H1 (cell line): ENCODE measurements around the gene COL25A1. TPM values are rescaled to one million over a fixed set of nuclear protein-coding genes. Genes with fewer than 3 reads are reported as not detected.

Source experiments
- CTCF ChIA-PET: fragments of 300-600 bp; sonication (Branson Sonifier 250); formaldehyde crosslinking; loops from one replicate; lab custom pipeline; 2021; ENCODE audit not compliant: partially characterized antibody; lab: Charles Lee
- POLR2A ChIA-PET: fragments of 300-600 bp; sonication (Branson Sonifier 250); formaldehyde crosslinking; loops from one replicate; lab custom pipeline; 2021; ENCODE audit warnings: inconsistent platforms; ENCODE audit not compliant: partially characterized antibody; lab: Charles Lee
- DNase-seq, 2 experiments: peaks; one replicate each; pipeline versions ENCODE4 v3.0.0 to v3.0.0-alpha.2; 2010 to 2022; ENCODE audit warnings: low spot score in 2 of 2, low read depth in 1 of 2, mixed read lengths in 1 of 2
- FAIRE-seq: peaks from 2 replicates; lab custom pipeline; 2011; peaks lifted over from hg19 to GRCh38; lab: Jason Lieb, UNC
- H2AFZ ChIP-seq: 2 replicates; pipeline ENCODE4 v1.8.1; 2012; ENCODE audit warnings: low read length, inconsistent platforms
- H2AK5ac ChIP-seq: 2 replicates; pipeline ENCODE4 v1.6.1; 2013; ENCODE audit warnings: low read depth, low read length
- H2BK120ac ChIP-seq: replicated peaks from 2 replicates; pipeline ENCODE3; 2013; ENCODE audit warnings: low read depth, low read length, inconsistent platforms
- H2BK12ac ChIP-seq: 2 replicates; pipeline ENCODE4 v1.6.1; 2013; ENCODE audit warnings: low read depth, low read length
- H2BK15ac ChIP-seq: 2 replicates; pipeline ENCODE4 v1.6.1; 2013; ENCODE audit warnings: low read length
- H2BK20ac ChIP-seq: 2 replicates; pipeline ENCODE4 v1.6.1; 2013; ENCODE audit warnings: low read length
- H2BK5ac ChIP-seq: 2 replicates; pipeline ENCODE4 v1.6.1; 2013; ENCODE audit warnings: low read depth, low read length
- H3K14ac ChIP-seq: 2 replicates; pipeline ENCODE4 v1.6.1; 2013; ENCODE audit warnings: inconsistent platforms; ENCODE audit not compliant: insufficient read length
- H3K18ac ChIP-seq: 2 replicates; pipeline ENCODE4 v1.6.1; 2013; ENCODE audit warnings: low read length; ENCODE audit errors: extremely low read depth
- H3K23ac ChIP-seq: 2 replicates; pipeline ENCODE4 v1.6.1; 2013; ENCODE audit warnings: inconsistent platforms; ENCODE audit not compliant: insufficient read length
- H3K23me2 ChIP-seq: 2 replicates; pipeline ENCODE4 v1.6.1; 2013; ENCODE audit warnings: low read depth, low read length
- H3K27ac ChIP-seq: 2 replicates; pipeline ENCODE4 v1.6.1; 2011; ENCODE audit warnings: low read depth, low read length, inconsistent platforms
- H3K27me3 ChIP-seq, 4 experiments: replicated peaks in 1 of 4; 1 replicate in 1 of 4; 2 replicates in 3 of 4; pipeline versions ENCODE4 v1.6.1 to v1.8.1; 2011 to 2013; ENCODE audit warnings: low read length in 3 of 4, mild to moderate bottlenecking in 3 of 4, inconsistent platforms in 2 of 4, mixed read lengths in 2 of 4, moderate library complexity in 1 of 4; ENCODE audit not compliant: control insufficient read depth in 3 of 4, insufficient read depth in 3 of 4; ENCODE audit errors: extremely low read depth in 1 of 4
- H3K36me3 ChIP-seq, 4 experiments: 2 replicates each; pipeline versions ENCODE4 v1.6.1 to v1.8.1; 2011 to 2013; ENCODE audit warnings: mild to moderate bottlenecking in 4 of 4, low read length in 3 of 4, moderate library complexity in 2 of 4, control low read depth in 1 of 4, inconsistent platforms in 1 of 4; ENCODE audit not compliant: insufficient read depth in 4 of 4, control insufficient read depth in 2 of 4
- H3K4ac ChIP-seq: replicated peaks from 2 replicates; pipeline ENCODE3; 2013; ENCODE audit warnings: low read length, low read depth, mixed read lengths, inconsistent platforms; ENCODE audit not compliant: insufficient read length
- H3K4me1 ChIP-seq, 4 experiments: replicated peaks in 1 of 4; 1 replicate in 1 of 4; 2 replicates in 3 of 4; pipeline versions ENCODE4 v1.6.1 to v1.8.1; 2011 to 2013; ENCODE audit warnings: low read length in 3 of 4, inconsistent platforms in 2 of 4, mixed read lengths in 1 of 4; ENCODE audit not compliant: insufficient read depth in 4 of 4, control insufficient read depth in 3 of 4
- H3K4me2 ChIP-seq, 2 experiments: 2 replicates each; pipeline versions ENCODE4 v1.6.1 to v1.8.1; 2011 to 2013; ENCODE audit warnings: low read depth in 2 of 2, low read length in 2 of 2, control low read depth in 1 of 2, inconsistent platforms in 1 of 2, mild to moderate bottlenecking in 1 of 2; ENCODE audit not compliant: insufficient read depth in 1 of 2
- H3K4me3 ChIP-seq, 4 experiments: fragments of 200-600, 300-600 bp in 1 of 4; sonication (generic), shearing (Covaris generic), sonication (Bioruptor Twin) in 1 of 4; 2 replicates each; pipeline versions ENCODE4 v1.5.1 to v1.8.1; 2011 to 2016; ENCODE audit warnings: low read length in 4 of 4, low read depth in 3 of 4, control low read depth in 2 of 4, inconsistent platforms in 2 of 4, mild to moderate bottlenecking in 2 of 4, mixed read lengths in 1 of 4, moderate library complexity in 1 of 4; ENCODE audit not compliant: insufficient read depth in 2 of 4; ENCODE audit errors: extremely low read depth in 1 of 4
- H3K56ac ChIP-seq: replicated peaks from 2 replicates; pipeline ENCODE3; 2013; ENCODE audit warnings: low read depth, mild to moderate bottlenecking, mixed read lengths, low read length, inconsistent platforms; ENCODE audit not compliant: insufficient read length
- H3K79me1 ChIP-seq: 2 replicates; pipeline ENCODE4 v1.6.1; 2013; ENCODE audit warnings: low read depth, low read length, control low read depth
- H3K79me2 ChIP-seq, 2 experiments: 2 replicates each; pipeline versions ENCODE4 v1.6.1 to v1.8.1; 2012 to 2013; ENCODE audit warnings: low read length in 2 of 2, mild to moderate bottlenecking in 2 of 2, inconsistent platforms in 1 of 2; ENCODE audit not compliant: insufficient read depth in 2 of 2, control insufficient read depth in 1 of 2
- H3K9ac ChIP-seq, 4 experiments: replicated peaks in 1 of 4; 1 replicate in 1 of 4; 2 replicates in 3 of 4; pipeline versions ENCODE4 v1.6.1 to v1.8.1; 2011 to 2013; ENCODE audit warnings: low read depth in 3 of 4, low read length in 3 of 4, control low read depth in 2 of 4, mild to moderate bottlenecking in 2 of 4, moderate library complexity in 2 of 4, inconsistent platforms in 1 of 4; ENCODE audit errors: extremely low read depth in 1 of 4
- H3K9me3 ChIP-seq, 2 experiments: 2 replicates each; pipeline versions ENCODE4 v1.6.1 to v1.8.1; 2012 to 2013; ENCODE audit warnings: mild to moderate bottlenecking in 2 of 2, moderate library complexity in 2 of 2, control low read depth in 1 of 2, inconsistent platforms in 1 of 2, low read depth in 1 of 2, low read length in 1 of 2, mixed read lengths in 1 of 2; ENCODE audit not compliant: insufficient read depth in 2 of 2
- H4K20me1 ChIP-seq, 2 experiments: replicated peaks in 1 of 2; 2 replicates each; pipeline versions ENCODE3 to v1.8.1; 2011 to 2013; ENCODE audit warnings: inconsistent platforms in 2 of 2, low read length in 2 of 2, mild to moderate bottlenecking in 1 of 2; ENCODE audit not compliant: insufficient read depth in 2 of 2, control insufficient read depth in 1 of 2
- H4K5ac ChIP-seq: 2 replicates; pipeline ENCODE4 v1.6.1; 2013; ENCODE audit warnings: low read length, low read depth, mixed read lengths, inconsistent platforms; ENCODE audit not compliant: insufficient read length
- H4K8ac ChIP-seq: 2 replicates; pipeline ENCODE4 v1.8.0; 2013; ENCODE audit warnings: mild to moderate bottlenecking, moderate library complexity, low read length, inconsistent platforms; ENCODE audit not compliant: insufficient read depth; ENCODE audit errors: extremely low read depth
- H4K91ac ChIP-seq: replicated peaks from 2 replicates; pipeline ENCODE3; 2013; ENCODE audit warnings: low read length, mixed read lengths, inconsistent platforms; ENCODE audit not compliant: insufficient read length
- JUN ChIP-seq: IDR thresholded peaks from 2 replicates; pipeline ENCODE4 v1.6.1; 2011; ENCODE audit warnings: low read depth, mild to moderate bottlenecking, improper control_type of control experiment, low read length
- PHF8 ChIP-seq: fragments of 200-600 bp; sonication (generic); conservative IDR thresholded peaks from 2 replicates; pipeline ENCODE4 v1.7.1; 2012; ENCODE audit warnings: low read depth, mild to moderate bottlenecking, inconsistent platforms, low read length, moderate library complexity
- POLR2A ChIP-seq, 2 experiments: IDR thresholded peaks; 1 replicate in 1 of 2; 2 replicates in 1 of 2; pipeline ENCODE4 v1.6.1; 2011; ENCODE audit warnings: low read depth in 2 of 2, low read length in 2 of 2, mild to moderate bottlenecking in 2 of 2; ENCODE audit errors: control extremely low read depth in 1 of 2
- POLR2AphosphoS5 ChIP-seq: IDR thresholded peaks from 2 replicates; pipeline ENCODE4 v1.6.1; 2011; ENCODE audit warnings: low read depth, low read length
- RBBP5 ChIP-seq: IDR thresholded peaks from 2 replicates; pipeline ENCODE4 v1.7.1; 2012; ENCODE audit warnings: low read depth, mild to moderate bottlenecking, inconsistent platforms, low read length, moderate library complexity, borderline replicate concordance
- TBP ChIP-seq: IDR thresholded peaks from 2 replicates; pipeline ENCODE4 v1.6.1; 2011; ENCODE audit warnings: low read depth, low read length, improper control_type of control experiment
- TEAD4 ChIP-seq: IDR thresholded peaks from 2 replicates; pipeline ENCODE4 v1.6.1; 2012; ENCODE audit warnings: low read depth, low read length, inconsistent platforms, mixed read lengths
- YY1 ChIP-seq: IDR thresholded peaks from 2 replicates; pipeline ENCODE4 v1.6.1; 2011; ENCODE audit warnings: low read depth, mild to moderate bottlenecking, low read length
- WGBS, 2 experiments: shearing (Covaris generic) in 1 of 2; methylation state at CpG; one replicate each; pipeline versions ENCODE4 v1.1.6 to v1.1.7; 2013 to 2015; ENCODE audit warnings: low lambda C conversion rate in 2 of 2, mixed read lengths in 2 of 2, inconsistent platforms in 1 of 2, low coverage in 1 of 2, missing lambda C conversion rate in 1 of 2; ENCODE audit not compliant: insufficient replicate concordance in 2 of 2, insufficient coverage in 1 of 2, insufficient read length in 1 of 2; ENCODE audit errors: extremely low coverage in 1 of 2, missing lambda C conversion rate in 1 of 2; 5-methylcytosine and 5-hydroxymethylcytosine counted together
- polyA plus RNA-seq, 7 experiments: library from polyadenylated mRNA; depleted of rRNA in 3 of 7; stranded (reverse) in 5 of 7; unstranded in 2 of 7; fragments of >200 nt in 5 of 7; fragments of 200-250 nt in 2 of 7; gene quantifications; 1 replicate in 5 of 7; 2 replicates in 1 of 7; 4 replicates in 1 of 7; pipeline versions ENCODE4 v1.2.1 to v1.2.3, GENCODE V29; 2011 to 2013; ENCODE audit warnings: missing spikeins in 2 of 7, mixed read lengths in 2 of 7
- total RNA-seq: library from RNA; stranded (reverse); fragmentation: NEBNext Ultra II Directional; extraction: Animal tissue kit (Norgen Biotek cat#: 25700); gene quantifications from 2 replicates; pipeline ENCODE4 v1.2.1, GENCODE V29; 2021
- TF ChIP-seq, protein P1 (sequence below): IDR thresholded peaks from 2 replicates; pipeline ENCODE4 v1.6.1; 2012; ENCODE audit warnings: inconsistent platforms
- TF ChIP-seq, protein P2 (sequence below): IDR thresholded peaks from 2 replicates; pipeline ENCODE4 v1.6.1; 2012; ENCODE audit warnings: inconsistent platforms

Gene COL25A1
- total and polyA plus RNA-seq, 2 of the 8 experiments (the other 6 are each of a cell fraction or from before 2014, with no cell fraction given), result 1.1 to 8.3 TPM

DNA sequence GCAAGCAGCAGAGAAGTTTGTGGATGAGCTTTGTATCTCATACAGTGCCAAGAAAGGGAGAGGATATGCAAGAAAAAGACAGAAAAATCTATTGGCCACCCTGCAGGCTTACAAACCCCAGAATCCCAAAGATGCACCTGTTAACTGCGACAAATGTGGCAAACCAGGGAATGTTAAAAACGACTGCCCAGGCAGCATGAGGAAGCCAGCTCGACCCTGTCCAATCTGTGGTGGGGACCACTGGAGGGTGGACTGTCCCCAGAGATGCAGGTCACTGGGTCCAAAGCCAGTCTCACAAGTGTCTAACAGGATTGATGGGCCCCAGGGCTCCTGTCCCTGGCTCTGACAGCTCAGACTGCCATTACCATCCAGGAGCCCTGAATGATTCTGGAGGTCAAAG lies 12.9 kb upstream of the COL25A1 start:
- Histone ChIP-seq H2BK20ac (no peak overlapping the region), H3K14ac (no peak overlapping the region), H3K27me3 (no peaks in the 10 kb centered on the region), H3K23me2 (no peaks in the 10 kb centered on the region), H3K9ac (no peak overlapping the region), H2BK12ac (no peak overlapping the region), H4K91ac (no peak overlapping the region), H3K79me2 (no peaks in the 10 kb centered on the region), H3K4me2 (no peak overlapping the region), H2BK120ac (no peak overlapping the region), H4K5ac (no peak overlapping the region), H3K18ac (no peak overlapping the region), H3K4me1 (peaks cover 0 to 2% (median 0%) of the 10 kb centered on the region in 4 experiments; a peak in 1 of 7 replicates), H3K9me3 (peaks cover 16 to 18% of the 10 kb centered on the region in 2 experiments), H3K4ac (no peak overlapping the region), H3K36me3 (peaks cover 0 to 6% (median 0%) of the 10 kb centered on the region in 4 experiments; a peak in 2 of 8 replicates), H3K79me1 (no peaks in the 10 kb centered on the region), H2BK5ac (no peak overlapping the region), H2BK15ac (no peak overlapping the region), H4K20me1 (no peaks in the 10 kb centered on the region), H2AK5ac (no peak overlapping the region), H2AFZ (no peak overlapping the region), H4K8ac (no peak overlapping the region), H3K56ac (no peak overlapping the region), H3K27ac (no peak overlapping the region), H3K4me3 (no peak overlapping the region), H3K23ac (no peak overlapping the region)
- no peak for DNase-seq
- POLR2A ChIA-PET, result interaction anchor here (1.2 kb wide), 1 partner anchor 12 kb away, joined by 3 read pairs; the partner anchor contains the start of gene COL25A1
- 96% methylated on average over 3 of the region's 3 CpGs; no CpG with 5 or more reads in 1 of the 2 experiments for WGBS, 2 experiments
- CTCF ChIA-PET, result interaction anchor here (0.8 to 3.5 kb wide), 15 partner anchors 9 to 656 kb away, joined by 3 to 12 read pairs (median 3); no protein-coding TSS in a partner anchor
- no peak for FAIRE-seq
- TF ChIP-seq TBP (no peak), PHF8 (no peak), RBBP5 (no peak), TEAD4 (no peak), YY1 (no peak), JUN (no peak), POLR2AphosphoS5 (no peak), POLR2A (IDR thresholded peaks at IDR 0.05; ENCODE audit: control extremely low read depth in 1 of 2, low read depth in 2 of 2, low read length in 2 of 2) (no peak)
- TF ChIP-seq, protein P1, sequence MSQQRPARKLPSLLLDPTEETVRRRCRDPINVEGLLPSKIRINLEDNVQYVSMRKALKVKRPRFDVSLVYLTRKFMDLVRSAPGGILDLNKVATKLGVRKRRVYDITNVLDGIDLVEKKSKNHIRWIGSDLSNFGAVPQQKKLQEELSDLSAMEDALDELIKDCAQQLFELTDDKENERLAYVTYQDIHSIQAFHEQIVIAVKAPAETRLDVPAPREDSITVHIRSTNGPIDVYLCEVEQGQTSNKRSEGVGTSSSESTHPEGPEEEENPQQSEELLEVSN, result no peak
- TF ChIP-seq, protein P2, sequence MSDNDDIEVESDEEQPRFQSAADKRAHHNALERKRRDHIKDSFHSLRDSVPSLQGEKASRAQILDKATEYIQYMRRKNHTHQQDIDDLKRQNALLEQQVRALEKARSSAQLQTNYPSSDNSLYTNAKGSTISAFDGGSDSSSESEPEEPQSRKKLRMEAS, result no peak
